Peyer's patch (tissue), 4 donors: ENCODE results near the gene SELENOI.

Source experiments
- POLR2A ChIP-seq, 2 donors: fragments of 450-650 bp; IDR thresholded peaks; one replicate each; pipeline ENCODE4 v1.5.1; 2017; ENCODE audit warnings: antibody characterized with exemption in 2 of 2, mild to moderate bottlenecking in 2 of 2, moderate library complexity in 2 of 2
- TF ChIP-seq, protein P1 (sequence below), 6 experiments: fragments of 450-650 bp in 4 of 6; fragments of 200-600 bp in 2 of 6; sonication (generic) in 1 of 6; IDR thresholded peaks; one replicate each; pipeline ENCODE4 v1.5.1; 2017 to 2019; ENCODE audit warnings: antibody characterized with exemption in 6 of 6, mild to moderate bottlenecking in 3 of 6, moderate library complexity in 1 of 6

DNA sequence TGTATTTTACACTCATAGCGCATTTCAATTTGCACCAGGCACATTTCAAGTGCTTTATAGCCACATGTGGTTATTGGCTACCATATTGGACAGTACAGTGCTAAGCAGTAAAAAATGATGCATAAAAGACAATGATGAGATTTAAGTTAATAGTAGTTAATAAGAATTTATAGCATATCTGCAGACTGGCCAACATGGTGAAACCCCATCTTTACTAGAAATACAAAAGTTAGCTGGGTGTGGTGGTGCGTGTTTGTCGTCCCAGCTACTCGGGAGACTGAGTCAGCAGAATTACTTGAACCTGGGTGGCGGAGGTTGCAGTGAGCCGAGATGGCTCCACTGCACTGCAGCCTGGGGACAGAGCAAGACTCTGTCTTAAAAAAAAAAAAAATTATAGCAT, 65.5 kb downstream of the SELENOI start:
- TF ChIP-seq POLR2A (IDR thresholded peaks at IDR 0.05), result no peak
- TF ChIP-seq, protein P1, sequence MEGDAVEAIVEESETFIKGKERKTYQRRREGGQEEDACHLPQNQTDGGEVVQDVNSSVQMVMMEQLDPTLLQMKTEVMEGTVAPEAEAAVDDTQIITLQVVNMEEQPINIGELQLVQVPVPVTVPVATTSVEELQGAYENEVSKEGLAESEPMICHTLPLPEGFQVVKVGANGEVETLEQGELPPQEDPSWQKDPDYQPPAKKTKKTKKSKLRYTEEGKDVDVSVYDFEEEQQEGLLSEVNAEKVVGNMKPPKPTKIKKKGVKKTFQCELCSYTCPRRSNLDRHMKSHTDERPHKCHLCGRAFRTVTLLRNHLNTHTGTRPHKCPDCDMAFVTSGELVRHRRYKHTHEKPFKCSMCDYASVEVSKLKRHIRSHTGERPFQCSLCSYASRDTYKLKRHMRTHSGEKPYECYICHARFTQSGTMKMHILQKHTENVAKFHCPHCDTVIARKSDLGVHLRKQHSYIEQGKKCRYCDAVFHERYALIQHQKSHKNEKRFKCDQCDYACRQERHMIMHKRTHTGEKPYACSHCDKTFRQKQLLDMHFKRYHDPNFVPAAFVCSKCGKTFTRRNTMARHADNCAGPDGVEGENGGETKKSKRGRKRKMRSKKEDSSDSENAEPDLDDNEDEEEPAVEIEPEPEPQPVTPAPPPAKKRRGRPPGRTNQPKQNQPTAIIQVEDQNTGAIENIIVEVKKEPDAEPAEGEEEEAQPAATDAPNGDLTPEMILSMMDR (IDR thresholded peaks at IDR 0.05), result no peak
